ENCODE results near the gene FAIM.
"Not testable (repeated sequence)": the region's sequence is repeated elsewhere in the genome, so short reads cannot be mapped to it uniquely, and the experiment has no call there.

DNA sequence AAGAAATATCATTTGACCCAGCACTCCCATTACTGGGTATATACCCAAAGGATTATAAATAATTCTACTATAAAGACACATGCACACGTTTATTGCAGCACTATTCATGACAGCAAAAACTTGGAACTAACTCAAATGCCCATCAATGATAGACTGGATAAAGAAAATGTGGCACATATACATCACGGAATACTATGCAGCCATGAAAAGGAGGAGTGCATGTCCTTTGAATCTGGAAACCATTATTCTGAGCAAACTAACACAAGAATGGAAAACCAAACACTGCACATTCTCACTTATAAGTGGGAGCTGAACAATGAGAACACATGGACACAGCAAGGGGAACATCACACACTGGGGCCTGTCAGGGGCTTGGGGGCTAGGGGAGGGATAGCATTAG lies 42.3 kb upstream of the FAIM start:
- TF ChIP-seq, protein P1, sequence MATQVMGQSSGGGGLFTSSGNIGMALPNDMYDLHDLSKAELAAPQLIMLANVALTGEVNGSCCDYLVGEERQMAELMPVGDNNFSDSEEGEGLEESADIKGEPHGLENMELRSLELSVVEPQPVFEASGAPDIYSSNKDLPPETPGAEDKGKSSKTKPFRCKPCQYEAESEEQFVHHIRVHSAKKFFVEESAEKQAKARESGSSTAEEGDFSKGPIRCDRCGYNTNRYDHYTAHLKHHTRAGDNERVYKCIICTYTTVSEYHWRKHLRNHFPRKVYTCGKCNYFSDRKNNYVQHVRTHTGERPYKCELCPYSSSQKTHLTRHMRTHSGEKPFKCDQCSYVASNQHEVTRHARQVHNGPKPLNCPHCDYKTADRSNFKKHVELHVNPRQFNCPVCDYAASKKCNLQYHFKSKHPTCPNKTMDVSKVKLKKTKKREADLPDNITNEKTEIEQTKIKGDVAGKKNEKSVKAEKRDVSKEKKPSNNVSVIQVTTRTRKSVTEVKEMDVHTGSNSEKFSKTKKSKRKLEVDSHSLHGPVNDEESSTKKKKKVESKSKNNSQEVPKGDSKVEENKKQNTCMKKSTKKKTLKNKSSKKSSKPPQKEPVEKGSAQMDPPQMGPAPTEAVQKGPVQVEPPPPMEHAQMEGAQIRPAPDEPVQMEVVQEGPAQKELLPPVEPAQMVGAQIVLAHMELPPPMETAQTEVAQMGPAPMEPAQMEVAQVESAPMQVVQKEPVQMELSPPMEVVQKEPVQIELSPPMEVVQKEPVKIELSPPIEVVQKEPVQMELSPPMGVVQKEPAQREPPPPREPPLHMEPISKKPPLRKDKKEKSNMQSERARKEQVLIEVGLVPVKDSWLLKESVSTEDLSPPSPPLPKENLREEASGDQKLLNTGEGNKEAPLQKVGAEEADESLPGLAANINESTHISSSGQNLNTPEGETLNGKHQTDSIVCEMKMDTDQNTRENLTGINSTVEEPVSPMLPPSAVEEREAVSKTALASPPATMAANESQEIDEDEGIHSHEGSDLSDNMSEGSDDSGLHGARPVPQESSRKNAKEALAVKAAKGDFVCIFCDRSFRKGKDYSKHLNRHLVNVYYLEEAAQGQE (IDR thresholded peaks at IDR 0.05; ENCODE audit: low read depth, low read length): not testable (repeated sequence)
- TF ChIP-seq, protein P2, sequence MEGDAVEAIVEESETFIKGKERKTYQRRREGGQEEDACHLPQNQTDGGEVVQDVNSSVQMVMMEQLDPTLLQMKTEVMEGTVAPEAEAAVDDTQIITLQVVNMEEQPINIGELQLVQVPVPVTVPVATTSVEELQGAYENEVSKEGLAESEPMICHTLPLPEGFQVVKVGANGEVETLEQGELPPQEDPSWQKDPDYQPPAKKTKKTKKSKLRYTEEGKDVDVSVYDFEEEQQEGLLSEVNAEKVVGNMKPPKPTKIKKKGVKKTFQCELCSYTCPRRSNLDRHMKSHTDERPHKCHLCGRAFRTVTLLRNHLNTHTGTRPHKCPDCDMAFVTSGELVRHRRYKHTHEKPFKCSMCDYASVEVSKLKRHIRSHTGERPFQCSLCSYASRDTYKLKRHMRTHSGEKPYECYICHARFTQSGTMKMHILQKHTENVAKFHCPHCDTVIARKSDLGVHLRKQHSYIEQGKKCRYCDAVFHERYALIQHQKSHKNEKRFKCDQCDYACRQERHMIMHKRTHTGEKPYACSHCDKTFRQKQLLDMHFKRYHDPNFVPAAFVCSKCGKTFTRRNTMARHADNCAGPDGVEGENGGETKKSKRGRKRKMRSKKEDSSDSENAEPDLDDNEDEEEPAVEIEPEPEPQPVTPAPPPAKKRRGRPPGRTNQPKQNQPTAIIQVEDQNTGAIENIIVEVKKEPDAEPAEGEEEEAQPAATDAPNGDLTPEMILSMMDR (IDR thresholded peaks at IDR 0.05): not testable (repeated sequence)
- not testable (repeated sequence) for TF ChIP-seq FOXM1 (IDR thresholded peaks at IDR 0.05; ENCODE audit: low read depth); TAF1 (IDR thresholded peaks at IDR 0.05; ENCODE audit: borderline replicate concordance, low read depth, low read length); TCF12 (IDR thresholded peaks at IDR 0.05); POLR2AphosphoS5 (IDR thresholded peaks at IDR 0.05; ENCODE audit: low read depth, low read length); FOXJ3 (CRISPR knock-in tag; IDR thresholded peaks at IDR 0.05); SIN3A (IDR thresholded peaks at IDR 0.05; ENCODE audit: borderline replicate concordance, low read depth, low read length); EZH2phosphoT487 (IDR thresholded peaks at IDR 0.05; ENCODE audit: borderline replicate concordance, low read depth); YY1 (IDR thresholded peaks at IDR 0.05; ENCODE audit: low read depth)
- TF ChIP-seq, protein P3, sequence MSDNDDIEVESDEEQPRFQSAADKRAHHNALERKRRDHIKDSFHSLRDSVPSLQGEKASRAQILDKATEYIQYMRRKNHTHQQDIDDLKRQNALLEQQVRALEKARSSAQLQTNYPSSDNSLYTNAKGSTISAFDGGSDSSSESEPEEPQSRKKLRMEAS (IDR thresholded peaks at IDR 0.05; ENCODE audit: low read depth): not testable (repeated sequence)
- TF ChIP-seq, protein P4, sequence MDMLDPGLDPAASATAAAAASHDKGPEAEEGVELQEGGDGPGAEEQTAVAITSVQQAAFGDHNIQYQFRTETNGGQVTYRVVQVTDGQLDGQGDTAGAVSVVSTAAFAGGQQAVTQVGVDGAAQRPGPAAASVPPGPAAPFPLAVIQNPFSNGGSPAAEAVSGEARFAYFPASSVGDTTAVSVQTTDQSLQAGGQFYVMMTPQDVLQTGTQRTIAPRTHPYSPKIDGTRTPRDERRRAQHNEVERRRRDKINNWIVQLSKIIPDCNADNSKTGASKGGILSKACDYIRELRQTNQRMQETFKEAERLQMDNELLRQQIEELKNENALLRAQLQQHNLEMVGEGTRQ (IDR thresholded peaks at IDR 0.05; ENCODE audit: borderline replicate concordance, low read depth, low read length): not testable (repeated sequence)
- TF ChIP-seq, protein P5, sequence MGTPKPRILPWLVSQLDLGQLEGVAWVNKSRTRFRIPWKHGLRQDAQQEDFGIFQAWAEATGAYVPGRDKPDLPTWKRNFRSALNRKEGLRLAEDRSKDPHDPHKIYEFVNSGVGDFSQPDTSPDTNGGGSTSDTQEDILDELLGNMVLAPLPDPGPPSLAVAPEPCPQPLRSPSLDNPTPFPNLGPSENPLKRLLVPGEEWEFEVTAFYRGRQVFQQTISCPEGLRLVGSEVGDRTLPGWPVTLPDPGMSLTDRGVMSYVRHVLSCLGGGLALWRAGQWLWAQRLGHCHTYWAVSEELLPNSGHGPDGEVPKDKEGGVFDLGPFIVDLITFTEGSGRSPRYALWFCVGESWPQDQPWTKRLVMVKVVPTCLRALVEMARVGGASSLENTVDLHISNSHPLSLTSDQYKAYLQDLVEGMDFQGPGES (IDR thresholded peaks at IDR 0.05; ENCODE audit: low read depth, low read length): not testable (repeated sequence)

Data from SK-N-SH (cell line).